ENCODE measurements around the gene BEND6.
"Not testable (repeated sequence)": the region's sequence is repeated elsewhere in the genome, so short reads cannot be mapped to it uniquely, and the experiment has no call there.

The BEND6 gene

DNA sequence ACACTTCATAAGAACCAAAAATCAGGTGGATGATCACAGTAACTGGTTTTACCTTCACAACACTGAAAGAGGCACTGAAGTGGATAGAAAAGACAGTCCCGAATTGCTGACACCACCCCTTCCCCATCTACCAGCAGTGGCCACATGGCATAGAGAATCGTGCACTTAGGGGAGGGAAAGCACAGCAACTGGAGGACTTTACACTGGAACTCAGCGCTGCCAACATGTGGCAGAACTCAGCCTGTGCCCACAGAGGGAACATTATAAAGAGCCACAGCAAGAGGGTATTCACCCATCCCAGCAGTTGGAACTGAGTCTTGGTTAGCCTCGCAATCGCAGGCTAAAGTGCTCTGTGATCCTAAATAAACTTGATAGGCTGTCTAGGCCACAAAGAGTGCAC, 85.1 kb downstream of the BEND6 start:
- no peak for DNase-seq

DNA sequence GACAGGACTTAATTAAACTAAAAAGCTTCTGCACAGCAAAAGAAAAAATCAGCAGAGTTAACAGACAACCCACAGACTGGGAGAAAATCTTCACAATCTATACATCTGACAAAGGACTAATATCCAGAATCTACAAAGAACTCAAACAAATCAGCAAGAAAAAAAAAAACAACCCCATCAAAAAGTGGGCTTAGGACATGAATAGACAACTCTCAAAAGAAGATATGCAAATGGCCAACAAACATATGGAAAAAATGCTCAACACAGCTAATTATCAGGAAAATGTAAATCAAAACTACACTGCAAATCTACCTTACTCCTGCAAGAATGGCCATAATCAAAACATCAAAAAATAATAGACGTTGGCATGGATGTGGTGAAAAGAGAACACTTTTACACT, 89.2 kb downstream of the BEND6 start:
- not testable (repeated sequence) for DNase-seq

DNA sequence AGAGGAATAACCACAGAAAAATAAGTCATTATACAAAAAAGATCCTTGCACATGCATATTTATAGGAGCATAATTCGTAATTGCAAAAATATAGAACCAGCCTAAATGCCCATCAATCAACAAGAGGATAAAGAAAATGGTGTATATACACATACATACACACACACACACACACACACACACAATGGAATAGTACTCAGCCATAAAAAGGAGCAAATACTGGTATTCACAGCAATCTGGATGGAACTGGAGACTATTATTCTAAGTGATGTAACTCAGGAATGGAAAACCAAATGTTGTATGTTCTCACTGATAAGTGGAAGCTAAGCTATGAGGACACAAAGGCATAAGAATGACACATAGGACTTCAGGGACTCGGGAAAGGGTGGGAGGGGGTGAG, 89.7 kb downstream of the BEND6 start:
- DNase-seq: no peak

DNA sequence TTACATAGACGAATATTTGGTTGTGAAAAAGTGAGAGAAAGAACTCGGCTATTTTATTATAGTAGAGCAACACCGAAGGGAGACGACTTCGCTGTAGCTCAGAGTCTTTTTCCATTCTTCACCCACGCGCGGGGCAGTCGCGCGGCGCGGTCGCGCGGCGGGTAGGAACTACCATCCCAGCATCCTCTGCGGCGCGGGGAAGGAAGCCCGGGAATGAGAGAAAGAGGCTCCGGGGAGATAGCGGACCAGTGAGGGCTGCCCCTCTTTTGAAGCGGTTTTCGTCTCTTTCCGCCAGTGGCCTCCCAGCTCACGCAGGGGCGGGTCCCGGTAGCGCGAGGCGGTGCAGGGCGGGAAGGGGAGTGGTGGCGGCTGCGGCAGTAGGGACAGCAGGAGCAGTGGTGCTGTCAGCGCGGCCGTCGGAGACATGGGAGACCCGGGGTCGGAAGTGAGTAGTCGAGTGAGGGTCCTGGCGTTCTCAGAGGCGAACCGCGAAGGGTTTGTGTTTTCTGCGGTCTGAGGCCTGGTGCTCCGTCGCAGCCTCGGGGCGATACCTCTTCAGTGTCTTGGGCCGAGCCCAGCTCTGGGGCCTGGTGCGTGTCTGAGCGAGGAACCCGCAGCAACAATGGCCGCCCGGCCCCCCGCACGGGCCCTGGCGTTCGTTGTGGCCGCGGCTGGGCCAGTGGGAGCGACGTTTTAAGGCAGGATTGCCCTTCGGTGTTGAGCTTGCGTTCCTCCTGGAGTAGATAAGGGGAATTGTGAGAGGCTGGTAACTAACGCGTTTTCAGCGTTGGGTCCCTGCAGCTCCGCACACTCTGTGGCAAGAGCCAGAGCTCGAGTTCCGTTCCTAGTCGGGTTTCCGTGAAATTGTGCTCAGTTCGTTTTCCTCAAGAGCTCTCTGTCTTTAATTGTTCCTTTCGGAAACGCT, 91.7 kb downstream of the BEND6 start, which contains the start of gene KIAA1586:
KIAA1586 (plus strand) TSS at position 362 of the 925 bp plus-strand sequence; CDS start at position 425, 63 bp downstream.
- peak; percentile 91 for DNase-seq

DNA sequence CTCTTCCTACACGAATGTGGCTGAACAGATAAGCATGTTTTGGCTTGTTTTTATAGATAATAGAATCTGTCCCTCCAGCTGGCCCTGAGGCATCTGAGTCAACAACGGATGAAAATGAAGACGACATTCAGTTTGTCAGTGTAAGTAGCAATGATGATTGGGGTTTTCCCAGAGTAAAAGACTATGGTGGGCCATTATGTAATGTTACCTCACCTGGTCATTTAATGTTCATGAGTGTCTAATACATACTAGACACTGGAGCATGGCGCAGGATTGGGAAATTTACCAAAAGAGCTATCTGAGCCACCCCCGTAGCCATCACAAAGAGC, 92.3 kb downstream of the BEND6 start:
- not testable (repeated sequence) for DNase-seq

DNA sequence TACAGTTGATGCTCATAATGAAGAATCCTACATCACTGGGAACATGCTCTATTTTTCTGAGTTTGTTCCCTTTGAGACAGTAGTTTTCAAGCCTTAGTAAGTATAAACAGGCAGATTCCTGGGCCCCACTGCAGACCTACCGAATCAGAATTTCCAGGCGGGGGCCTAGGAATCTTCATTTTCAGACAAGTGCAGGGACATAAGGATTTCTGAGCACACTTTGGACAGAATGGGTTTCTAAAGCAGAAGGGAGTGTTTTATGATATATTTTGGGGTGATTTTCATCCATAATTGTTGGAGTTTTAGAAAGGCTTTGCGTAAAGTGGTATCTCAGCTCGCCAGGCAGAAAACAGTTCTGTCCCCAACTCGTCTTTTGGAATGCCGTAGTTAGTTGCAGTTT, 93.0 kb downstream of the BEND6 start:
- not testable (repeated sequence) for DNase-seq

DNA sequence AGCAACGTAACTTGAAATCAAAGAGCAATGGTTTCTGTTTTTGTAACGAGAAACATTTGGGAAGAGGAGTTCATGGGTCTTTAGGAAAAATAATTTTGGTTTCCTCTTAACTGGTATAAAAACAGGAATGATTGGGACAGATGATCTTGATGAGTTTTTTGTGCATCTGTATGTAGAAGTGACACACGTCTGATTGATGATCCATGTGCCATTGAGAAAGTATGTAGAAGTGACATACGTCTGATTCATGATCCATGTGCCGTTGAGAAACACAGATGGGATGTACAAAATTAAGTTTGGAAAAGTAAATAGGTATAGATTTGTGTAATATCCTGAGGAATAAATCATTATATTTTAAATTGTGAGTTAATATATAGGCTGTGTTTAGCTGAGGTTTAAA, 93.7 kb downstream of the BEND6 start:
- DNase-seq: peak; percentile 34

DNA sequence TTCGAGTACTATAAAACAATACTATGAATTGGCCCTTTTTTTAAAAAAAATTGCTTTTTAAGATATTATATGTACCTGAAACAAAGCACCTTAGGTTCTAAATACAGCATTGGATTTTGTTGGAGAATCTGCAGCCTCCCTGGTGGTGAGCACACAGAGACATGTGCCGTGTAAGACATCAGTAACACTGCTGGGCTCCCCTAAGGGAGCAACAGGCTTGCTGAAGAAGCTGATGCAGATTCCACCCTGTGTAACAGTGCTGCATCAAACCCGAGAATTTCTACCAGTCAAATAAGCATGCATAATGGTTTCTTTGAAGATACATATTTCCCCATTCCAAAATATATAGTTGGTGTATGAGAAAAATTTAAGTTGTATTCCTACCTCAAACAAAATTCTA, 108.9 kb downstream of the BEND6 start:
- DNase-seq: no peak

DNA sequence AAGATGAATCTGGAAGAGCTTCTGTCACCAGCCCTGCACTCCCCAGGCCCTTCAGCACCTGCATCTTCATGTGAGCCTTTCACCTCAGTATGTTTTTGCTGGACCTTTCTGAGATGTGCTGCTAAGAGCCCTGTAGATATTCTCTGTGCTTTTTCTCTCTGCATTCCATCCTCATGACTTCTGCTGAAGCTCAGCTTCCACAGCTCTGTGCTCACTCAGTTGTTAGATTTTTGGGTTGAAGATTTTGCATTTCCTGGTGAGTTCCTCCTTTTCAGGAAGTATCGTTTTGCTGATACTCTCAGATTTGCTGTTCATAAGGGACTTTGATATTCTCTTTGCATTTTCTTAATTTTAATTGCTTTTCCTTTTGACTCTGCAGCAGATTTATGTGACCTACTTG, 109.9 kb downstream of the BEND6 start:
- peak; percentile 39 for DNase-seq

DNA sequence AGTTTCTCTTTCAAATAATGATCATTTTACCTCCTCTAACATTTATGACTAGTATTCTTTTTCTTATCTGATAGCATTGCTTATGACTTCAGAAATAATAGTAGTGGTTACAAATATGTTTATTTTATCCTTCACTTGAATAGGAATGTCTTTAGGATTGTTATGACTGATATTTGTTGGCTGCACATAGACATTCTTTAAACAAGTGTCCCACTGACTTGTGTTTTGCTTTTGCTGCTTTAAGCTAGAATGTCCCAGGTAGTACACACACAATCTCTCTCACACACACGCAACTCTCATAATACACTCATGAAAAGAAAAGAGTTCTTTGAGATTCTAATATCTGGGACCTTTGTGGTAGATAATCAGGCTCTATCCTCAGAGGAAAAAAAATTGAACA, 113.2 kb downstream of the BEND6 start:
- DNase-seq: peak; percentile 30

DNA sequence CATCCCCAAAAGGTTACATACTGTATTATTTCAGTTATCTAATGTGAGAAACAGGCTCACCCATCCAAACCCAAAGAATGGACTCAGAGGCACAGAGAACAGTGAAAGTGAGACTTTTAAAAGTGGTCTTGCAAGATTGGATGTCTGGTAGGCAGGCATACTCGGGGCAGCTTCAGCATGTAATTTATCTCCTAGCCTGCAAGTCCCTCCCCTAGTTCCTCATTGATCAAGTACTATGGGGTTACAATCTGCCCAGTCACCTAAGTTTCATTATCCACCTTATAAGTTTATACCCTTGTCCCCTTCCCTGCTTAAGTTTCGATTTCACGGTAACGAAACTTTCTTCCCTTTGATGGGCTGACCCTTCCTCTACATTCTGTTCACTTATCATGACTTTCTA, 114.3 kb downstream of the BEND6 start:
- no peak for DNase-seq

DNA sequence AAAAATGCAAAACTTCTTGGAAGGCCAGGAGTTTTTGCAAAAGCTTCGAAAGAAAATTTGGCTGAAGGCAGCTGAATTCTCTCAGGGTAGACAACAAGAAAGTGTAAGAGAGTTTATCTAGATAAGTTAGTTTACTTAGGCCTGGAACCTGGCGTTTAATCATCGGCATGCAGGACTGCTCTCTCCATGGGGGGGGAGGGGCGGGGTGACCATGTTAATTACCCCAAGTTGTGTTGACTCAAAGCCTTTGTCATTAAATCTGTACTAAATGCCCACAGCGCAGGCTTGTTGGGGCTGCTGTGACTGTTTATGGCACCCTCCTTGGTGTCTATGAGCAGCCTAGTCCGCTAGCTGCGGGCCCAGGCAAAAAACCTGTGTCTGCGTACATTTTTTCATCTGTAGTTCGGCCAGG, 115.0 kb downstream of the BEND6 start:
- DNase-seq: no peak

DNA sequence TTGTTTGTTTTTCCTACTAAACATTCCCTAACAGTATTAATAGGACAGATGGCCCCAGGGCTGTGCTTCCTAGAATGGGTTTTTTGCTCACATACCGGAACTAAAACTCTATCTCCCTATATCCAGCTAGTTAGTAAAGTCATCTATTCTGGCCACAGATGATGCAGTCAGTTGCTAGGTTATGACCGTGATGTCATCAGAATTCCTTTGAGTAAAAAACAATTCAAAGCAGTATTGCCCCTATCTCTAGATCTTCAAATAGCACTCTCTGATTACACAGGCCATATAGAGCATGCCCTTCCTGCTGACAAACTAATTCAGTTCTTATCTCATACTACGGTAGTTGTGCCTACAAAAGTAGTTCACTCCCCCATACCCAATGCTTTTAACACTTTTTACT, 117.2 kb downstream of the BEND6 start:
- peak; percentile 10 for DNase-seq

DNA sequence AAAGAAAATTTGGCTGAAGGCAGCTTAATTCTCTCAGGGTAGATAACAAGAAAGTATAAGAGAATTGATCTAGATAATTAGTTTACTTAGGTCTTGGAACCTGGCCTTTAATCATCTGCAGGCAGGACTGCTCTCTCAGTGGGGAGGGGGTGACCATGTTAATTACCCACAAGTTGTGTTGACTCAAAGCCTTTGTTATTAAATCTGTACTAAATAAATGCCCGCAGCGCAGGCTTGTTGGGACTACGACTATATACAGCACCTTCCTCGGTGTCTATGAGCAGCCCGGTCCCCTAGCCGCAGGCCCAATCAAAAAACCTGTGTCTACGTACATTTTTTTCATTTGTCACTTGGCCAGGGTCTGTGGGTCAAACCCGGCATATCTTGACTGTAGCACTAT, 119.5 kb downstream of the BEND6 start:
- DNase-seq: no peak

DNA sequence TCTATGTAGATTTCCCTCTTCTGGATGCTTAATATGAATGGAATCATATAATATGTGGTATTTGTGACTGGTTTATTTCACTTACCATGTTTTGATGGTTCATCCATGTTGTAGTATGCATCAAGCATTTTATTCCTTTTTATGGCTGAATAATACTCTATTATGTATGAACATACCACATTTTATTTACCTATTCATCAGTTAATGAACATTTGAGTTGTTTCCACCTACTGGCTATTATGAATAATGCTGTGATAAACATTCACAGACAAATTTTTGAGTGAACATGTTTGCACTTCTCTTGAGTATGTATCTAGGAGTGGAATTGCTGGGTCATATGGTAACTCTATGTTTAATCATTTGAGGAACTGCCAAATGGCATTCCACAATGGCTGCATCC, 120.2 kb downstream of the BEND6 start:
- peak; percentile 8 for DNase-seq

All from fibroblast of skin of right biceps (primary cell).